Jurkat, Clone E6-1 (cell line): ENCODE results near the gene MAPK8.
"Not testable (repeated sequence)": the region's sequence is repeated elsewhere in the genome, so short reads cannot be mapped to it uniquely, and the experiment has no call there.

ENCODE experiments used
- DNase-seq: peaks from one replicate; pipeline ENCODE4 v3.0.0-alpha.2; 2011; ENCODE audit warnings: low read depth, low spot score
- H3K4me3 ChIP-seq: 2 replicates; pipeline ENCODE4 v1.5.1; 2011; ENCODE audit warnings: mild to moderate bottlenecking, low read length, control low read depth, moderate library complexity

Gene MAPK8

GRCh38 chr10:48330269-48330668, 23.8 kb downstream of the MAPK8 start:
- peak; percentile 68 for DNase-seq
- no peak overlapping the region for H3K4me3 ChIP-seq

GRCh38 chr10:48331436-48331835, 25.0 kb downstream of the MAPK8 start:
- DNase-seq, result no peak
- H3K4me3 ChIP-seq, result no peak overlapping the region

GRCh38 chr10:48332166-48332870, 25.8 kb downstream of the MAPK8 start:
- H3K4me3 ChIP-seq, result no peak overlapping the region
- DNase-seq, result no peak

GRCh38 chr10:48332871-48333216, 26.4 kb downstream of the MAPK8 start:
- no peak overlapping the region for H3K4me3 ChIP-seq
- no peak for DNase-seq

- DNase-seq, result no peak
- H3K4me3 ChIP-seq, result no peak overlapping the region
These were observed 27.4 kb downstream of the MAPK8 start for GRCh38 chr10:48333856-48334255.

GRCh38 chr10:48335788-48336187, 29.3 kb downstream of the MAPK8 start:
- no peak for DNase-seq
- no peak overlapping the region for H3K4me3 ChIP-seq

GRCh38 chr10:48336978-48337599, 30.6 kb downstream of the MAPK8 start:
- no peak overlapping the region for H3K4me3 ChIP-seq
- DNase-seq, result no peak

- DNase-seq, result no peak
These were observed 34.3 kb downstream of the MAPK8 start for GRCh38 chr10:48340734-48341133.

GRCh38 chr10:48343106-48343505, 36.6 kb downstream of the MAPK8 start:
- no peak for DNase-seq
- no peak overlapping the region for H3K4me3 ChIP-seq

More at GRCh38 chr10:48340734-48341133, 34.3 kb downstream of the MAPK8 start:
- H3K4me3 ChIP-seq, result no peak overlapping the region

- no peak overlapping the region for H3K4me3 ChIP-seq
- no peak for DNase-seq
These were observed 37.6 kb downstream of the MAPK8 start for GRCh38 chr10:48343921-48344598.

- not testable (repeated sequence) for DNase-seq, H3K4me3 ChIP-seq
These were observed 39.8 kb downstream of the MAPK8 start for GRCh38 chr10:48346248-48346647.

GRCh38 chr10:48347539-48347938, 41.1 kb downstream of the MAPK8 start:
- not testable (repeated sequence) for H3K4me3 ChIP-seq, DNase-seq

- H3K4me3 ChIP-seq, DNase-seq: not testable (repeated sequence)
These were observed 41.5 kb downstream of the MAPK8 start for GRCh38 chr10:48347943-48348342.

- DNase-seq, result no peak
- no peak overlapping the region for H3K4me3 ChIP-seq
These were observed 46.8 kb downstream of the MAPK8 start for GRCh38 chr10:48353246-48353645.

- H3K4me3 ChIP-seq, result no peak overlapping the region
- no peak for DNase-seq
These were observed 51.2 kb downstream of the MAPK8 start for GRCh38 chr10:48357631-48358030.

GRCh38 chr10:48358162-48358561, 51.7 kb downstream of the MAPK8 start:
- DNase-seq, result no peak
- H3K4me3 ChIP-seq, result no peak overlapping the region

GRCh38 chr10:48358838-48359237, 52.4 kb downstream of the MAPK8 start:
- no peak for DNase-seq
- H3K4me3 ChIP-seq, result no peak overlapping the region

- H3K4me3 ChIP-seq, result no peak overlapping the region
- no peak for DNase-seq
These were observed 54.7 kb downstream of the MAPK8 start for GRCh38 chr10:48361176-48361575.

- DNase-seq, result peak; percentile 58
- no peak overlapping the region for H3K4me3 ChIP-seq
These were observed 57.3 kb downstream of the MAPK8 start for GRCh38 chr10:48363617-48364355.
